Measurements from ENCODE around the gene AUH.

Gene AUH

DNA sequence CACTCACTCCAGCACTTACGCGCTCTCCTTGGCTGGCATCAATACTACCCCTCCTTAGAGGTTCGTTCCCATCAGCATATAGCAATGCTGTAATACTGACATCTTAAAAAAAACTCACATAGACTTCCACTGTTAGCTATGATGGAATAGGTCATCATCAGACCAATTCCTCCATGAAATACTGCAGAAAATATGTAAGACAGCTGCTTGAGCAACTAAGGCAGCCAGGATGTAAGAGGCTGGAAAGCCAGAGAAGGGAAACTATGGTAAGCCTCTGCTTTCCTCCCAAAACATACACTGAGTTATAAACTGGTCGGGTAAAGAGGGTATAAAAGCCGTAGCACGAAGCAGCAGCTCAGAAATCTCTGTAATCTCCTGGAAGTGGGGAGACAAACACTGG, 33.5 kb downstream of the AUH start:
- H3K27me3 ChIP-seq: no peaks in the 10 kb centered on the region
- H3K36me3 ChIP-seq: peaks cover 27% of the 10 kb centered on the region
- TF ChIP-seq Cebpa-rat (IDR thresholded peaks at IDR 0.05): no peak
- H3K27ac ChIP-seq: no peak overlapping the region
- no peak overlapping the region for H3K4me3 ChIP-seq
- no peaks in the 10 kb centered on the region for H4K20me1 ChIP-seq
- H3K4me2 ChIP-seq: no peak overlapping the region
- peaks cover 43% of the 10 kb centered on the region for H3K9me3 ChIP-seq
- H3K4me1 ChIP-seq: no peaks in the 10 kb centered on the region
- H3K9ac ChIP-seq: no peak overlapping the region

DNA sequence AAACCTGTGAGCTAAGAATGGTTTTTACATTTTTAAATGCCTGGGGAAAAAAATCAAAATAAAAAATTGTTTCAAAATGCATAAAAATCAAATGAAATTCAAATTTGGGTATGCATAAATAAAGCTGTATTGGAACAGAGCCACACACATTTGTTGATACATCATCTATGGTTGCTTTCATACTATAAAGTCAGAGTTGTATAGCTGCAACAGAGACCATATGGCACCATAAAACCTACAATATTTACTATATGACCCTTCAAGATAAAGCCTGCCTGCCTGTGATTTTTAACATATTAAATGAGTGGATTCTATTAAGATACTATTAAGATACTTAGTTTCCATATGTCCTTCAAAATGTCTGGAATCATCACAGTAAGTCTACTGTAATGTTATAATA, 40.0 kb downstream of the AUH start:
- no peak overlapping the region for H3K4me3 ChIP-seq
- no peaks in the 10 kb centered on the region for H3K27me3 ChIP-seq
- H3K4me1 ChIP-seq: peaks cover 9% of the 10 kb centered on the region
- TF ChIP-seq Cebpa-rat (IDR thresholded peaks at IDR 0.05): no peak
- H3K36me3 ChIP-seq: peaks cover 16% of the 10 kb centered on the region
- no peak overlapping the region for H3K4me2 ChIP-seq
- no peak overlapping the region for H3K9ac ChIP-seq
- H3K27ac ChIP-seq: no peak overlapping the region
- H3K9me3 ChIP-seq: peaks cover under 1% of the 10 kb centered on the region; the same call in 1 of the 2 replicates
- H4K20me1 ChIP-seq: no peaks in the 10 kb centered on the region

DNA sequence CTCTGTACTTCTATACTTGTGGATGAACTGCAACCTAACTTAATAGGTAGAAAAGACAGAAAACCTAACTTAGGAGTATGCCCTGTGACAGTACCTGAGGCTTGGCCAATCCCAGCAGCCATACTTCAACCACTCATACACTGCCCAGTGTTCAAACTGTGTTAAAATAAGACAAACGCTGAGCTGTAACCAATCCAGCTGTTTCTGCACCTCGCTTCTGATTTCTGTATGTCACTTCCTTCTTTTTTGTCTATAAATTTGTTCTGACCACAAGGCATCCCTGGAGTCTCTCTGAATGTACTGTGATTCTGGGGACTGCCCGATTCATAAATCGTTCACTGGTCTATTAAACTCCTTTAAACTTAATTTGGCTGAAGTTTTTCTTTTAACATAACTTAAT, 41.4 kb downstream of the AUH start:
- Histone ChIP-seq H3K27ac (no peak overlapping the region), H3K36me3 (peaks cover 15% of the 10 kb centered on the region), H4K20me1 (no peaks in the 10 kb centered on the region), H3K4me1 (peaks cover 9% of the 10 kb centered on the region), H3K9ac (no peak overlapping the region), H3K27me3 (no peaks in the 10 kb centered on the region), H3K9me3 (no peaks in the 10 kb centered on the region), H3K4me3 (no peak overlapping the region), H3K4me2 (peak overlapping the region; percentile 25)
- no peak for TF ChIP-seq Cebpa-rat (IDR thresholded peaks at IDR 0.05)

DNA sequence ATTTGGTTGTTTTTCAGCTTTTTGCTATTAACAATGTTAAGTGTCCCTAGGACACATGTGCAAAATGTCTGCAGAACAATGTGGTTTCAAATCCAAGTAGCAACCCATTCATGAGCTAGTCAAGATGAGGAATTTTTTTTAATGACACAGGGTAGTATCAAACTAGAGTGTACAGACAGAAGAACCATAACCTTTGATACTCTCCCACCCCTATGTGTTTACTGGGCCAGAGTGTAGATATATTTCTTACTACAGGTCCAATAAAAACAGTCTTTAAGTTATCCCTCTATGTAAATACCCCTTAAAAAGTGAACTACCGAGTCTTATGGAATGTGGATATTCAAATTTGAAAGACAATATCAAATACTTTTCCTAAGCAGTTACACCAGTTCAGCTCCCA, 45.6 kb downstream of the AUH start:
- Histone ChIP-seq H4K20me1 (no peaks in the 10 kb centered on the region), H3K36me3 (peaks cover 36% of the 10 kb centered on the region), H3K27ac (no peak overlapping the region), H3K4me2 (no peak overlapping the region), H3K27me3 (no peaks in the 10 kb centered on the region), H3K9ac (no peak overlapping the region), H3K4me3 (no peak overlapping the region), H3K4me1 (peaks cover 9% of the 10 kb centered on the region), H3K9me3 (peaks cover 5% of the 10 kb centered on the region)
- TF ChIP-seq Cebpa-rat (IDR thresholded peaks at IDR 0.05): no peak

DNA sequence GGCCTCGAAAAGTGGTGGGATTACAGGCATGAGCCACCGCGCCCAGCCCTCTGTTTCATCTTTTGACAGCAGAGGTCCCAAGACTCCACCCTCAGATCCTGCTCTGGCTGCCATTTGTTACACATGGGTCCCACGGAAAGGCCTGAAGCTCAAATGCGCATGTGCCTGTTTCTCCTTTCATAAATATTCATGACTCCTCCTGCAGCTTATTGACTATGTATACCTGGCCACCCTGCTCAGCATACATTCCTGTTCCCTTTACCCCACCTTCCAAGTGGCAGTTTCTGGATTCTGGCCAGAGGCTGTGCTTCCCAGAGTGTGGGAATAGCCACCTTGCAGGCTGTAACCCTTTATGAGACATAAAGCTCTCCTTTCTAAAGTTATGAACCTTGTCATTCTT, 46.5 kb downstream of the AUH start:
- Histone ChIP-seq H3K9ac (no peak overlapping the region), H3K27ac (no peak overlapping the region), H3K36me3 (peaks cover 38% of the 10 kb centered on the region), H3K4me3 (no peak overlapping the region), H3K9me3 (peaks cover 5% of the 10 kb centered on the region), H3K4me2 (no peak overlapping the region), H3K27me3 (no peaks in the 10 kb centered on the region), H4K20me1 (no peaks in the 10 kb centered on the region), H3K4me1 (peaks cover 2% of the 10 kb centered on the region)
- no peak for TF ChIP-seq Cebpa-rat (IDR thresholded peaks at IDR 0.05)

DNA sequence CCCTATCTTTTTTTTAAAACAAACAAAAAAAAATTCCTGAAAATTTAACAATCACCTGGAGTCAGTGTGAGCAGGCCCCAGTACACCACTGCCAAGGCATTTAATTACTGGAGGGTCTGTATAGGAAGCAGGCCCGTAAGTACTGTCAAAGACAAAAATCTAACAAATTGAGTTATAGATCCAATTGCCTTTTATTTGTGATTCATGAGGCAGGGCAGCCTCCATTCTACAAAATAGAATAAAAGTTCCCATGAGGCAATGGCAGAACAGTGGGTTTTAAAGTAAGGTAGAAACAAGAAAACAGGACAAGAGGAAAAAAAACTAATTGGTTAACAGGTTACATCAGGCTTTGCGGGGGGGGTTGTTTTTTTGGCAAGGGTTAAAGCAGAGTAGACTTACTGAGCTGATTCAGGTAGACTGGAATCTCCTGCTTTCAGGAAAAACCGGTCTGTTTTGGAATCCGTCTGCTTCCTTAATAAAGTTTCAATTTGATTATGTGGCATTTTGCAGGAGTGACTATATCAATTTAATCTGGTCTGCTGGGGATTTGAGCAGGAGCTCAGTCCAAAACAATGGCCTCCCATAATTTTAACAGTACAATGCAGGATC, 48.9 kb downstream of the AUH start:
- Histone ChIP-seq H3K9ac (no peak overlapping the region), H3K4me1 (no peaks in the 10 kb centered on the region)
- no peak for TF ChIP-seq Cebpa-rat (IDR thresholded peaks at IDR 0.05)

DNA sequence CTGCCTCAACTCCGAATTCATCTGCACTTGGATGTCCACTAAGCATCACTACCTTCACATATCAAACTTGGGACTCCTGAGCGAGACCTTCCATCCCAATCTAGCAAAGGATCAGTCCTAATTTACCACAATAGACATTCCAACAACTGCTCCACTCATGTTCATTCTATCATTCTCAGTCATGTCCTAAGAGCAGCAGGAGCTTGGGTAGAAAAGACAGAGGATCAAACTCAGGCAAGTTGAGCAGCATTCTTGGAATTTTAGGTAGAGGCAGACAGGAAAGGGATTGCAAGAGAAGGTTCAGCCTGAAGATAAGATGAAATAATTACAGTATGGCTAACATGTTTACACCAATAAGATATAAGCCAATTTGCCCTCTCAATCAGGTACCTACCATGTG, 51.7 kb downstream of the AUH start:
- Histone ChIP-seq H3K36me3 (peaks cover 50% of the 10 kb centered on the region), H3K4me2 (no peak overlapping the region), H3K27me3 (no peaks in the 10 kb centered on the region), H3K9ac (no peak overlapping the region), H3K9me3 (peaks cover 5% of the 10 kb centered on the region), H3K4me3 (no peak overlapping the region), H3K4me1 (no peaks in the 10 kb centered on the region), H3K27ac (no peak overlapping the region), H4K20me1 (no peaks in the 10 kb centered on the region)
- TF ChIP-seq Cebpa-rat (IDR thresholded peaks at IDR 0.05): no peak

More for the DNA sequence above, 48.9 kb downstream of the AUH start:
- Histone ChIP-seq H3K36me3 (peaks cover 36% of the 10 kb centered on the region), H3K27ac (no peak overlapping the region), H4K20me1 (no peaks in the 10 kb centered on the region), H3K9me3 (peaks cover 5% of the 10 kb centered on the region), H3K4me3 (no peak overlapping the region), H3K4me2 (no peak overlapping the region), H3K27me3 (no peaks in the 10 kb centered on the region)

DNA sequence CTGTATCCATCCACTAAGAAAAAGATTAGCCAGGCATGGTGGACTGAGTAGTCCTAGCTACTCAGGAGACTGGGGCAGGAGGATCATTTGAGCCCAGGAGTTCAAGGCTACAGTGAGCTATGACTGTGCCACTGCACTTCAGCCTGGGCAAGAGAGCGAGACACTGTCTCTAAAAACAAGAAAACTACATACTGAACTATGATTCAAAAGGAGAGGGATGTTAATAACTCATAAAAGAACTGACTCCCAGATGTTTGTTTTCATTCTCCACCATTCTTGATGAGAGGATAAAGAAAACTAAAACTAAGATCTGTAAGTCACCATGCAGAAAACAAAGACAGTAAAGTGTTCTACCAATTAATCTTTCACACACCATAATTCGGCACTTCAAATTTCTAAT, 53.5 kb downstream of the AUH start:
- Histone ChIP-seq H3K4me1 (no peaks in the 10 kb centered on the region), H3K27ac (no peak overlapping the region), H3K4me2 (no peak overlapping the region), H3K27me3 (no peaks in the 10 kb centered on the region), H3K9ac (no peak overlapping the region), H3K9me3 (no peaks in the 10 kb centered on the region; the same call in none of the 2 replicates), H4K20me1 (no peaks in the 10 kb centered on the region), H3K4me3 (no peak overlapping the region), H3K36me3 (peaks cover 44% of the 10 kb centered on the region)
- TF ChIP-seq Cebpa-rat (IDR thresholded peaks at IDR 0.05): no peak

DNA sequence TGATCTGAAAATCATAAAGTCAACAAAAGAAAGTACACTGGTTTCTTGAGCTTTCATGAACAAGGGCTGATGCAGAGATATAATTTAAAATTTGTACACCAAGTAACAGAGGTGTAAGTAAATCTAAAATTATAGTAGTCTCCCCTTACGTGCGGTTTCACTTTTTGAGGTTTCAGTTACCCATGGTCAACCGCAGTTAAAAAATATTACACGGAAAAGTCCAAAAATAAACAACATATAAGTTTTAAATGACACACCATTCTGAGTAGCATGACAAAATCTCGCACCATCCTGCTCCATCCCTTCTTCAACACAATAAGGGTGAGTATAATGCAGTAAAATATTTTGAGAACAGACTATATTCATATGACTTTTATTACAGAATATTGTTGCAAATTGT, 54.4 kb downstream of the AUH start:
- no peak overlapping the region for H3K4me2 ChIP-seq
- H3K27ac ChIP-seq: no peak overlapping the region

DNA sequence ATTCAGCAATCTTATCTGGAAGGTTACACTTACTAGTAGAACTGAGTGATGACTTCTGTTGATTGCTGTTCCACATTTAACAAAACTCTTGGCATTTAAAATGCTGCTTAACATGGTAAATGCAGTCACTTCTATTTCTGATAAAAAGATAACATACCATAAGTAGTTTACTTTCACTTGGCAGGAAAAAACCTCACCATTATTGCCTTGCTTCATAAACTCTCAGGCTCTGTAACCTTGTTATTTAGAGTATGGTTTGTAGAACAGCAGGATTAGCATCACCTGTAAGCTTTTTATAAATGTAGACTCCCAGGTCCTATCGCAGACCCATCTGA, 55.5 kb downstream of the AUH start:
- H3K9me3 ChIP-seq: no peaks in the 10 kb centered on the region; the same call in none of the 2 replicates
- H3K36me3 ChIP-seq: peaks cover 43% of the 10 kb centered on the region
- no peak overlapping the region for H3K4me2 ChIP-seq
- H3K4me3 ChIP-seq: no peak overlapping the region
- no peaks in the 10 kb centered on the region for H3K4me1 ChIP-seq
- no peak overlapping the region for H3K9ac ChIP-seq
- no peaks in the 10 kb centered on the region for H4K20me1 ChIP-seq
- no peaks in the 10 kb centered on the region for H3K27me3 ChIP-seq
- no peak for TF ChIP-seq Cebpa-rat (IDR thresholded peaks at IDR 0.05)
- no peak overlapping the region for H3K27ac ChIP-seq

More for the DNA sequence above, 54.4 kb downstream of the AUH start:
- H3K27me3 ChIP-seq: no peaks in the 10 kb centered on the region
- no peaks in the 10 kb centered on the region for H3K4me1 ChIP-seq
- no peaks in the 10 kb centered on the region; the same call in none of the 2 replicates for H3K9me3 ChIP-seq
- H3K36me3 ChIP-seq: peaks cover 40% of the 10 kb centered on the region
- no peak overlapping the region for H3K9ac ChIP-seq
- H3K4me3 ChIP-seq: no peak overlapping the region
- TF ChIP-seq Cebpa-rat (IDR thresholded peaks at IDR 0.05): no peak
- no peaks in the 10 kb centered on the region for H4K20me1 ChIP-seq
